ENCODE data around the gene ESYT2. TPM values are rescaled to one million over a fixed set of nuclear protein-coding genes. Genes with fewer than 3 reads are reported as not detected.
A peak's percentile ranks its signal among the peaks of the same experiment; 100 is the strongest.

ESYT2 gene
- total and polyA plus RNA-seq, 9 of the 15 experiments (the other 6 are each of a cell fraction or from before 2014, with no cell fraction given): 5.8 to 86.9 (median 64.7) TPM

DNA sequence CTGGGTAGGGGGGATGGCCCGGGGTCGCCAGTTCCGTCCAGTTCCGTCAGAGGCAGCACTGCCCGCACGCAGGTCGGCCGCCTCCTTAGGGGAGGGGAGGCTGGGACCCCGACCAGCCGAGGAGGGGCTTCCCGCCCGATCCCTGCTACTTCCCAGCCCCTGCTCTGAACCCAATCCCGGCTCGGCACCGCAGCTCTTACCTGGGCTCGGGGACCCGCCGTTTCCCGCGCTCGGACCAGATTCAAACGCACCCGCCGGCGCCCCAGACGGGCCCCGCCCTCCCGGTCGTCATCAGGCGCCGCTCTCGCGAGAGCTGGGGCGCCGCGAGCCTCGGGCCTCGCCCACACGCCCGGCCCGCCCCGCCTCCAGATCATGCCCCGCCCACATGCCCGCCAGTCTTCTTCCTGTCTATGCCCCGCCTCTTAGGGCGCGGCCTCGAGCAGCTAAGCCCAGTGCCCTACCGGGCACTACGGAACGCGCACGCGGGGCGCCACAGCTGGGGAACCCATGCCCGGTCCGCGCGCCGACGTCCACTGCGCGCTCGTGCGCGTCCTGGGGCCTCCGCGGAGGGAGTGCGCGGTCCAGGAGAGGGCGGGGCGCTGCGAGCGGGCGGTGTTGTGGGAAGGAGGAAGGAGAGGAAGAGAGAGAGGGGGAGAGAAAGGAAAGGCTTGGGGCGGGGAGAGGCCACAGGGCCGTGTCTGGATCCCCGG is 124.6 kb downstream of the ESYT2 start, which contains the start of gene NCAPG2 (continued):
- TF ChIP-seq, protein P1, sequence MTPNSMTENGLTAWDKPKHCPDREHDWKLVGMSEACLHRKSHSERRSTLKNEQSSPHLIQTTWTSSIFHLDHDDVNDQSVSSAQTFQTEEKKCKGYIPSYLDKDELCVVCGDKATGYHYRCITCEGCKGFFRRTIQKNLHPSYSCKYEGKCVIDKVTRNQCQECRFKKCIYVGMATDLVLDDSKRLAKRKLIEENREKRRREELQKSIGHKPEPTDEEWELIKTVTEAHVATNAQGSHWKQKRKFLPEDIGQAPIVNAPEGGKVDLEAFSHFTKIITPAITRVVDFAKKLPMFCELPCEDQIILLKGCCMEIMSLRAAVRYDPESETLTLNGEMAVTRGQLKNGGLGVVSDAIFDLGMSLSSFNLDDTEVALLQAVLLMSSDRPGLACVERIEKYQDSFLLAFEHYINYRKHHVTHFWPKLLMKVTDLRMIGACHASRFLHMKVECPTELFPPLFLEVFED (CRISPR knock-in tag; conservative IDR thresholded peaks at IDR 0.05): no peak
- TF ChIP-seq POLR2AphosphoS5 (IDR thresholded peaks at IDR 0.05; ENCODE audit: control insufficient read depth, insufficient read depth, low read depth, low read length) (peak; percentile 91), PCBP2 (IDR thresholded peaks at IDR 0.05; ENCODE audit: low read depth, low read length, poor library complexity, severe bottlenecking) (peak; percentile 97), PRDM10 (IDR thresholded peaks at IDR 0.05; ENCODE audit: partially characterized antibody) (peak; percentile 52), GABPA (tag; conservative IDR thresholded peaks at IDR 0.05; ENCODE audit: low read depth) (peak; percentile 82), GTF2F1 (IDR thresholded peaks at IDR 0.05; ENCODE audit: low read depth, low read length) (peak; percentile 64), RBM17 (IDR thresholded peaks at IDR 0.05; ENCODE audit: borderline replicate concordance, low read depth, low read length) (no peak), DIDO1 (tag; IDR thresholded peaks at IDR 0.05; ENCODE audit: low read depth) (no peak), SUPT5H (IDR thresholded peaks at IDR 0.05) (peak; percentile 97), ESRRB (CRISPR knock-in tag; IDR thresholded peaks at IDR 0.05; ENCODE audit: borderline replicate concordance) (no peak)
- TF ChIP-seq, protein P2, sequence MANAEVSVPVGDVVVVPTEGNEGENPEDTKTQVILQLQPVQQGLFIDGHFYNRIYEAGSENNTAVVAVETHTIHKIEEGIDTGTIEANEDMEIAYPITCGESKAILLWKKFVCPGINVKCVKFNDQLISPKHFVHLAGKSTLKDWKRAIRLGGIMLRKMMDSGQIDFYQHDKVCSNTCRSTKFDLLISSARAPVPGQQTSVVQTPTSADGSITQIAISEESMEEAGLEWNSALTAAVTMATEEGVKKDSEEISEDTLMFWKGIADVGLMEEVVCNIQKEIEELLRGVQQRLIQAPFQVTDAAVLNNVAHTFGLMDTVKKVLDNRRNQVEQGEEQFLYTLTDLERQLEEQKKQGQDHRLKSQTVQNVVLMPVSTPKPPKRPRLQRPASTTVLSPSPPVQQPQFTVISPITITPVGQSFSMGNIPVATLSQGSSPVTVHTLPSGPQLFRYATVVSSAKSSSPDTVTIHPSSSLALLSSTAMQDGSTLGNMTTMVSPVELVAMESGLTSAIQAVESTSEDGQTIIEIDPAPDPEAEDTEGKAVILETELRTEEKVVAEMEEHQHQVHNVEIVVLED (CRISPR knock-in tag; IDR thresholded peaks at IDR 0.05): peak; percentile 97
- TF ChIP-seq, protein P3, sequence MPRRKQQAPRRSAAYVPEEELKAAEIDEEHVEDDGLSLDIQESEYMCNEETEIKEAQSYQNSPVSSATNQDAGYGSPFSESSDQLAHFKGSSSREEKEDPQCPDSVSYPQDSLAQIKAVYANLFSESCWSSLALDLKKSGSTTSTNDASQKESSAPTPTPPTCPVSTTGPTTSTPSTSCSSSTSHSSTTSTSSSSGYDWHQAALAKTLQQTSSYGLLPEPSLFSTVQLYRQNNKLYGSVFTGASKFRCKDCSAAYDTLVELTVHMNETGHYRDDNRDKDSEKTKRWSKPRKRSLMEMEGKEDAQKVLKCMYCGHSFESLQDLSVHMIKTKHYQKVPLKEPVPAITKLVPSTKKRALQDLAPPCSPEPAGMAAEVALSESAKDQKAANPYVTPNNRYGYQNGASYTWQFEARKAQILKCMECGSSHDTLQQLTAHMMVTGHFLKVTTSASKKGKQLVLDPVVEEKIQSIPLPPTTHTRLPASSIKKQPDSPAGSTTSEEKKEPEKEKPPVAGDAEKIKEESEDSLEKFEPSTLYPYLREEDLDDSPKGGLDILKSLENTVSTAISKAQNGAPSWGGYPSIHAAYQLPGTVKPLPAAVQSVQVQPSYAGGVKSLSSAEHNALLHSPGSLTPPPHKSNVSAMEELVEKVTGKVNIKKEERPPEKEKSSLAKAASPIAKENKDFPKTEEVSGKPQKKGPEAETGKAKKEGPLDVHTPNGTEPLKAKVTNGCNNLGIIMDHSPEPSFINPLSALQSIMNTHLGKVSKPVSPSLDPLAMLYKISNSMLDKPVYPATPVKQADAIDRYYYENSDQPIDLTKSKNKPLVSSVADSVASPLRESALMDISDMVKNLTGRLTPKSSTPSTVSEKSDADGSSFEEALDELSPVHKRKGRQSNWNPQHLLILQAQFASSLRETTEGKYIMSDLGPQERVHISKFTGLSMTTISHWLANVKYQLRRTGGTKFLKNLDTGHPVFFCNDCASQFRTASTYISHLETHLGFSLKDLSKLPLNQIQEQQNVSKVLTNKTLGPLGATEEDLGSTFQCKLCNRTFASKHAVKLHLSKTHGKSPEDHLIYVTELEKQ (CRISPR knock-in tag; IDR thresholded peaks at IDR 0.05): no peak
- TF ChIP-seq, protein P4, sequence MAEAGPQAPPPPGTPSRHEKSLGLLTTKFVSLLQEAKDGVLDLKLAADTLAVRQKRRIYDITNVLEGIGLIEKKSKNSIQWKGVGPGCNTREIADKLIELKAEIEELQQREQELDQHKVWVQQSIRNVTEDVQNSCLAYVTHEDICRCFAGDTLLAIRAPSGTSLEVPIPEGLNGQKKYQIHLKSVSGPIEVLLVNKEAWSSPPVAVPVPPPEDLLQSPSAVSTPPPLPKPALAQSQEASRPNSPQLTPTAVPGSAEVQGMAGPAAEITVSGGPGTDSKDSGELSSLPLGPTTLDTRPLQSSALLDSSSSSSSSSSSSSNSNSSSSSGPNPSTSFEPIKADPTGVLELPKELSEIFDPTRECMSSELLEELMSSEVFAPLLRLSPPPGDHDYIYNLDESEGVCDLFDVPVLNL (CRISPR knock-in tag; IDR thresholded peaks at IDR 0.05; ENCODE audit: low read depth): peak; percentile 99

Data from K562 (cell line).